B cell (primary cell): ENCODE data around the gene URB1.

Experiments
- CTCF ChIP-seq: fragments of 200-600 bp; IDR thresholded peaks from one replicate; pipeline ENCODE4 v1.8.0; 2022; ENCODE audit warnings: antibody characterized with exemption, mild to moderate bottlenecking
- EZH2 ChIP-seq: IDR thresholded peaks from 2 replicates; pipeline ENCODE4 v1.6.1; 2012; ENCODE audit warnings: borderline replicate concordance, low read depth, mild to moderate bottlenecking, moderate library complexity, low read length; ENCODE audit not compliant: insufficient read depth, poor library complexity, severe bottlenecking

- TF ChIP-seq CTCF (no peak), EZH2 (no peak)
These were observed 24.4 kb downstream of the URB1 start for GRCh38 chr21:32368386-32368785.
